ENCODE measurements around the gene SMTNL1. TPM values are rescaled to one million over a fixed set of nuclear protein-coding genes. Genes with fewer than 3 reads are reported as not detected.
"Not testable (repeated sequence)": the region's sequence is repeated elsewhere in the genome, so short reads cannot be mapped to it uniquely, and the experiment has no call there.

SMTNL1 gene
- polyA plus RNA-seq, 2 of the 4 experiments (the other 2 are of a cell fraction) = not detected

GRCh38 chr11:57530215-57530595, 7.2 kb upstream of the SMTNL1 start (continued):
- TF ChIP-seq POLR2AphosphoS2 (conservative IDR thresholded peaks at IDR 0.05; ENCODE audit: low read length) (no peak), FOSB (CRISPR knock-in tag; IDR thresholded peaks at IDR 0.05) (no peak), PHF8 (IDR thresholded peaks at IDR 0.05; ENCODE audit: borderline replicate concordance, low read depth) (peak; percentile 74; the same call in 1 of the 2 replicates), ZC3H11A (IDR thresholded peaks at IDR 0.05) (no peak), CHD4 (IDR thresholded peaks at IDR 0.05; ENCODE audit: borderline replicate concordance) (peak; percentile 77), POLR2A (IDR thresholded peaks at IDR 0.05; ENCODE audit: low read length) (no peak), EHF (CRISPR knock-in tag; IDR thresholded peaks at IDR 0.05) (no peak)

DNA sequence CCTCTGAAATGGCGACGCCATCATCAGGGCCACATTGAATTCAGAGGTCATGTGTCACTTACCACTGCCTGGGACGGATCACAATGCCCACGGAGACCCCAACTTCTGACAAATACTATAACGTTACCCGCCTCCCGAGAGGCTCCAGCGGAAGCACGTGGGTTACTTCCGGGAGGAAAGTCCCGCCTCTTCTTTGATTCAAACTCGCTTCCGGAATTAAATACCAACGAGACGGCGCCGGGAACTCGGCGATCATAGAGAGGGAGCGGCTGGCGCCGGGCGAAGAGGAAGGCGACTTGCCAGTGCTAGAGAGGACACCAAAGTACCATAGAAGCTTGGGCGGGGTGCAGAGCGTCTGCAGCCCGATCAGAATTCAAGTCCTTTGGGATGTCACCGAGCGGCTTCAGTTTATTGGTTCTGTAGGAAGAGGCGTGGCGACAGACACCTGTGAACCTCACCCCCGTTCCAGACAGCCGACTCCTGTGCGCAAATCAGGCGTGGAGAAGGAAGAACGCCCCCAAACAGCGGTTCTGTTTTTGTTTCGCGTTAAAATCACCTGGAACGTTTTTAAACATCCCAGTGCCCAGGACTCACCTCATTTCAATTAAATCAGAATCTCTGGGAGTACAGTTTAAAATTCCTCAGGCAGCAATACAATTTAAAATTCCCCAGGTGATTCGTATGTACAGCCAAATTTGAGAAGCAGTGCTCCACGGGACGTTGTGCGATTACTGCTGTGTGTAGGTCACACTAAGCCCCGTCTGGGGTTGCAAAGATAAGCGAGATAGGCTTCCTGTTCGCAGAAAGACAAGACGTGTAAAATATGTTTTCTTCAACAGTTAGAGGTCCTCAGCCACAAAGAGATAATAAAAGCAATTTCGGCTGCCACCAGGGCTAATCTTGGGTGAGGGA, 6.5 kb upstream of the SMTNL1 start, which contains the start of gene TIMM10:
Gene TIMM10, minus strand, starts transcription at position 159 of the 912 bp plus-strand sequence. CDS start 565 bp downstream, outside the sequence.
- Histone ChIP-seq H3K27ac (peak within 1 kb of the TSS; percentile 75 to 89), H3K9me3 (no peaks in the 10 kb centered on the region), H3K4me2 (peak within 1 kb of the TSS; percentile 99), H3K4me3 (peak within 1 kb of the TSS; percentile 68), H3K4me1 (peaks cover 12% of the 10 kb centered on the region)
- no peak for TF ChIP-seq POLR2AphosphoS2 (conservative IDR thresholded peaks at IDR 0.05; ENCODE audit: low read length)
- no peak for TF ChIP-seq RNF2 (IDR thresholded peaks at IDR 0.05; ENCODE audit: borderline replicate concordance, low read depth)
- TF ChIP-seq JUN (IDR thresholded peaks at IDR 0.05) = peak in 1 of 2 experiments; percentile 90; a peak in 3 of 5 replicates
- no peak for TF ChIP-seq EHF (CRISPR knock-in tag; IDR thresholded peaks at IDR 0.05)
- TF ChIP-seq, protein P1, sequence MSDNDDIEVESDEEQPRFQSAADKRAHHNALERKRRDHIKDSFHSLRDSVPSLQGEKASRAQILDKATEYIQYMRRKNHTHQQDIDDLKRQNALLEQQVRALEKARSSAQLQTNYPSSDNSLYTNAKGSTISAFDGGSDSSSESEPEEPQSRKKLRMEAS (IDR thresholded peaks at IDR 0.05) = peak; percentile 97
- no peak for TF ChIP-seq FOSL2 (IDR thresholded peaks at IDR 0.05)
- TF ChIP-seq FOSL2 (CRISPR knock-in tag; IDR thresholded peaks at IDR 0.05) = no peak
- TF ChIP-seq POLR2A (IDR thresholded peaks at IDR 0.05; ENCODE audit: low read length) = peak; percentile 18; the same call in 1 of the 2 replicates
- TF ChIP-seq CHD2 (IDR thresholded peaks at IDR 0.05; ENCODE audit: low read length, partially characterized antibody) = peak; percentile 29
- TF ChIP-seq E2F6 (IDR thresholded peaks at IDR 0.05; ENCODE audit: borderline replicate concordance, low read depth) = peak; percentile 76; the same call in 1 of the 2 replicates
- TF ChIP-seq MYC (IDR thresholded peaks at IDR 0.05; ENCODE audit: borderline replicate concordance, low read length) = peak; percentile 66; the same call in 1 of the 2 replicates
- TF ChIP-seq, protein P2, sequence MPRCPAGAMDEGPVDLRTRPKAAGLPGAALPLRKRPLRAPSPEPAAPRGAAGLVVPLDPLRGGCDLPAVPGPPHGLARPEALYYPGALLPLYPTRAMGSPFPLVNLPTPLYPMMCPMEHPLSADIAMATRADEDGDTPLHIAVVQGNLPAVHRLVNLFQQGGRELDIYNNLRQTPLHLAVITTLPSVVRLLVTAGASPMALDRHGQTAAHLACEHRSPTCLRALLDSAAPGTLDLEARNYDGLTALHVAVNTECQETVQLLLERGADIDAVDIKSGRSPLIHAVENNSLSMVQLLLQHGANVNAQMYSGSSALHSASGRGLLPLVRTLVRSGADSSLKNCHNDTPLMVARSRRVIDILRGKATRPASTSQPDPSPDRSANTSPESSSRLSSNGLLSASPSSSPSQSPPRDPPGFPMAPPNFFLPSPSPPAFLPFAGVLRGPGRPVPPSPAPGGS (IDR thresholded peaks at IDR 0.05) = 0 out of 3 replicates have a peak, but pooled peaks have one; percentile 45
- peak; percentile 39; the same call in 1 of the 2 replicates for TF ChIP-seq RFX5 (IDR thresholded peaks at IDR 0.05)
- TF ChIP-seq RAD21 (conservative IDR thresholded peaks at IDR 0.05 in 1 of 2, IDR thresholded peaks at IDR 0.05 in 1 of 2) = no peak
- TF ChIP-seq, protein P3, sequence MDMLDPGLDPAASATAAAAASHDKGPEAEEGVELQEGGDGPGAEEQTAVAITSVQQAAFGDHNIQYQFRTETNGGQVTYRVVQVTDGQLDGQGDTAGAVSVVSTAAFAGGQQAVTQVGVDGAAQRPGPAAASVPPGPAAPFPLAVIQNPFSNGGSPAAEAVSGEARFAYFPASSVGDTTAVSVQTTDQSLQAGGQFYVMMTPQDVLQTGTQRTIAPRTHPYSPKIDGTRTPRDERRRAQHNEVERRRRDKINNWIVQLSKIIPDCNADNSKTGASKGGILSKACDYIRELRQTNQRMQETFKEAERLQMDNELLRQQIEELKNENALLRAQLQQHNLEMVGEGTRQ (IDR thresholded peaks at IDR 0.05) = peak; percentile 69
- no peak for TF ChIP-seq ZNF302 (CRISPR knock-in tag; IDR thresholded peaks at IDR 0.05)
- TF ChIP-seq, protein P4, sequence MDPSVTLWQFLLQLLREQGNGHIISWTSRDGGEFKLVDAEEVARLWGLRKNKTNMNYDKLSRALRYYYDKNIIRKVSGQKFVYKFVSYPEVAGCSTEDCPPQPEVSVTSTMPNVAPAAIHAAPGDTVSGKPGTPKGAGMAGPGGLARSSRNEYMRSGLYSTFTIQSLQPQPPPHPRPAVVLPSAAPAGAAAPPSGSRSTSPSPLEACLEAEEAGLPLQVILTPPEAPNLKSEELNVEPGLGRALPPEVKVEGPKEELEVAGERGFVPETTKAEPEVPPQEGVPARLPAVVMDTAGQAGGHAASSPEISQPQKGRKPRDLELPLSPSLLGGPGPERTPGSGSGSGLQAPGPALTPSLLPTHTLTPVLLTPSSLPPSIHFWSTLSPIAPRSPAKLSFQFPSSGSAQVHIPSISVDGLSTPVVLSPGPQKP (IDR thresholded peaks at IDR 0.05; ENCODE audit: low read depth, low read length) = 0 out of 2 replicates have a peak, but pooled peaks have one; percentile 50
- CTCF ChIA-PET = interaction anchor here (1.1 to 11.3 kb wide), 7 partner anchors 14 to 191 kb away, joined by 3 to 299 read pairs (median 119); partner anchors contain the start of genes RTN4RL2, SLC43A1 and UBE2L6
- POLR2A ChIA-PET = interaction anchor here (0.7 to 1.0 kb wide), 2 partner anchors 21 to 116 kb away, joined by 3 read pairs; no protein-coding TSS in a partner anchor
- WGBS (ENCODE audit: missing lambda C conversion rate) = 2% methylated on average over 41 of the region's 49 CpGs
- ATAC-seq (peak; percentile 95 to 99), FAIRE-seq (no peak), DNase-seq (ENCODE audit: low read depth in 1 of 2, low spot score in 1 of 2) (peak; percentile 95 to 99)

- H3K9me3 ChIP-seq = not testable (repeated sequence)
Measured at GRCh38 chr11:57534449-57534848, 2.9 kb upstream of the SMTNL1 start.

More at GRCh38 chr11:57534449-57534848, 2.9 kb upstream of the SMTNL1 start:
- POLR2A ChIA-PET; H3K4me1 ChIP-seq; H3K27ac ChIP-seq; DNase-seq (ENCODE audit: low read depth in 1 of 2, low spot score in 1 of 2); ATAC-seq; FAIRE-seq; H3K4me3 ChIP-seq; H3K4me2 ChIP-seq: not testable (repeated sequence)
- 72% methylated on average over 7 of the region's 7 CpGs for WGBS (ENCODE audit: missing lambda C conversion rate)
- CTCF ChIA-PET = interaction anchor here (0.7 to 1.9 kb wide), 8 partner anchors 25 to 188 kb away, joined by 3 to 8 read pairs (median 3); partner anchors contain the start of gene UBE2L6
